ENCODE results near the gene RBFOX1.

RBFOX1 gene

DNA sequence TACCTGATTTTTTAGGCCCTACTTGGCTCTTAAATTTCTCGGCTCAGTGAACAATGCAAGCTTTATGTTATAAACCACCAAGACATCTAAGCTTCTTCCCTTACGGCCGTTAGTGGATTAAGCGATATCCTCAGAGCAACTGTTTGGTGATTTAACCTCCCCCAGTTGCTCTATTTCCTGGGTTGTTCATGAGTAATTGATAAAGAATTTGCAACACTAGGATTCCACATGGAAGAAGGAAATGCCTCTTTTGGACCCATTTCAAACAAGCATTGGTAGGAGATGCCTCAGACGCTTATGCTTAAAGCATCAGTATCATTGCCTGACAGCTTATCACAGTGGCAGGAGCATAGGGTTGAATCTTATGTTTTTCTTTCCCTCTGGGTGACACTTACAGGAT, 65.3 kb downstream of the RBFOX1 start:
- Mint-ChIP-seq H3K9me3 (no peaks in the 10 kb centered on the region), H3K27ac (no peak overlapping the region), H3K4me1 (peaks cover 14% of the 10 kb centered on the region), H3K4me3 (no peak overlapping the region), H3K36me3 (ENCODE audit: low read depth) (no peaks in the 10 kb centered on the region), H3K27me3 (ENCODE audit: low read depth, poor library complexity) (no peaks in the 10 kb centered on the region)
- DNase-seq: no peak
- TF ChIP-seq, protein P1, sequence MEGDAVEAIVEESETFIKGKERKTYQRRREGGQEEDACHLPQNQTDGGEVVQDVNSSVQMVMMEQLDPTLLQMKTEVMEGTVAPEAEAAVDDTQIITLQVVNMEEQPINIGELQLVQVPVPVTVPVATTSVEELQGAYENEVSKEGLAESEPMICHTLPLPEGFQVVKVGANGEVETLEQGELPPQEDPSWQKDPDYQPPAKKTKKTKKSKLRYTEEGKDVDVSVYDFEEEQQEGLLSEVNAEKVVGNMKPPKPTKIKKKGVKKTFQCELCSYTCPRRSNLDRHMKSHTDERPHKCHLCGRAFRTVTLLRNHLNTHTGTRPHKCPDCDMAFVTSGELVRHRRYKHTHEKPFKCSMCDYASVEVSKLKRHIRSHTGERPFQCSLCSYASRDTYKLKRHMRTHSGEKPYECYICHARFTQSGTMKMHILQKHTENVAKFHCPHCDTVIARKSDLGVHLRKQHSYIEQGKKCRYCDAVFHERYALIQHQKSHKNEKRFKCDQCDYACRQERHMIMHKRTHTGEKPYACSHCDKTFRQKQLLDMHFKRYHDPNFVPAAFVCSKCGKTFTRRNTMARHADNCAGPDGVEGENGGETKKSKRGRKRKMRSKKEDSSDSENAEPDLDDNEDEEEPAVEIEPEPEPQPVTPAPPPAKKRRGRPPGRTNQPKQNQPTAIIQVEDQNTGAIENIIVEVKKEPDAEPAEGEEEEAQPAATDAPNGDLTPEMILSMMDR (IDR thresholded peaks at IDR 0.05): no peak

- H3K27me3 Mint-ChIP-seq (ENCODE audit: low read depth, poor library complexity): no peaks in the 10 kb centered on the region
- TF ChIP-seq, protein P1 (IDR thresholded peaks at IDR 0.05): no peak
- no peaks in the 10 kb centered on the region for H3K9me3 Mint-ChIP-seq
- H3K27ac Mint-ChIP-seq: no peak overlapping the region
- no peak overlapping the region for H3K4me3 Mint-ChIP-seq
- H3K36me3 Mint-ChIP-seq (ENCODE audit: low read depth): no peaks in the 10 kb centered on the region
- H3K4me1 Mint-ChIP-seq: peaks cover 14% of the 10 kb centered on the region
- DNase-seq: no peak
These were observed 65.9 kb downstream of the RBFOX1 start for GRCh38 chr16:7398536-7398935.

- Mint-ChIP-seq H3K4me3 (no peak overlapping the region), H3K27me3 (ENCODE audit: low read depth, poor library complexity) (no peaks in the 10 kb centered on the region), H3K4me1 (peaks cover 15% of the 10 kb centered on the region), H3K27ac (no peak overlapping the region), H3K36me3 (ENCODE audit: low read depth) (no peaks in the 10 kb centered on the region), H3K9me3 (no peaks in the 10 kb centered on the region)
- TF ChIP-seq, protein P1 (IDR thresholded peaks at IDR 0.05): no peak
- no peak for DNase-seq
These were observed 66.7 kb downstream of the RBFOX1 start for GRCh38 chr16:7399296-7399695.

DNA sequence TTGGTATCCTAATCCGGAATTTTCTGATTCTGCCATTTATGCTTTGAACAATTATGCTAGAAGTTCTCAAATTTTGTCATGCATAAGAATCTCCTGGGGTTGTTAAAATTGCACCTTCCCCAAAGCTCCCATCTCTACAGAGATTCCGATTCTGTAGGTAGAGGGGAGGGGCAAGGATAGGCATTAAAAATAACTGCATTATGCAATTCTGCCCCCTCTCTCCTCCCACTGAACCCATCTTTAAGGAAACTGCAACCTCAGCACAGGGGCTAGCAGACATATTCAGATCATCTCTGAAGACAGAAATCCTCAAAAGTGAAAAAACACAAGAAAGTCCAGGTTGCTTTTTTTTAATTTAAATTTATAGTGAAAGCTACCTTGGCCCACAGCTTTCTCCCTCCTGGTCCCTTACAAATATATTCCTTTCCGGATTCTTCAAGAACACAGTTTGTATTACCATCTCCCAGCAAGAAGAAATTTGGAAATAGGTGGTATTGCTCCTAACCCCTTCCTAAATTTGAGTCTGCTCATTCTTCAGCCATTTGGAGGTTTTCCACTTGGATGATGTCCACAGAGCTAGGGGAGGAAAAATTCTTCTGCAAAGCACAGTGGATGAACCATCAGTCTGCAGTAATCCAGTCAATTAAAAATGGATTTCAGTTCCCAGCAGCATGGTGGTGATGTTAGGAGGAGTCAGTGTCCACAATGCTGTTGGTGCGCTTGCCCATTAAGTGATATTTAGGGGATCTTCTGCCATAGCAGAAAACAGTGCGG, 67.7 kb downstream of the RBFOX1 start:
- Mint-ChIP-seq H3K9me3 (no peaks in the 10 kb centered on the region), H3K27me3 (ENCODE audit: low read depth, poor library complexity) (no peaks in the 10 kb centered on the region), H3K36me3 (ENCODE audit: low read depth) (no peaks in the 10 kb centered on the region), H3K27ac (no peak overlapping the region), H3K4me3 (no peak overlapping the region), H3K4me1 (peaks cover 21% of the 10 kb centered on the region)
- DNase-seq: no peak
- TF ChIP-seq, protein P1 (IDR thresholded peaks at IDR 0.05): no peak

GRCh38 chr16:7404217-7404616, 71.6 kb downstream of the RBFOX1 start:
- Mint-ChIP-seq H3K27me3 (ENCODE audit: low read depth, poor library complexity) (peaks cover 3% of the 10 kb centered on the region), H3K36me3 (ENCODE audit: low read depth) (peaks cover 5% of the 10 kb centered on the region), H3K27ac (peak overlapping the region; percentile 74), H3K4me1 (peaks cover 24% of the 10 kb centered on the region), H3K4me3 (no peak overlapping the region), H3K9me3 (no peaks in the 10 kb centered on the region)
- TF ChIP-seq, protein P1 (IDR thresholded peaks at IDR 0.05): no peak
- no peak for DNase-seq

DNA sequence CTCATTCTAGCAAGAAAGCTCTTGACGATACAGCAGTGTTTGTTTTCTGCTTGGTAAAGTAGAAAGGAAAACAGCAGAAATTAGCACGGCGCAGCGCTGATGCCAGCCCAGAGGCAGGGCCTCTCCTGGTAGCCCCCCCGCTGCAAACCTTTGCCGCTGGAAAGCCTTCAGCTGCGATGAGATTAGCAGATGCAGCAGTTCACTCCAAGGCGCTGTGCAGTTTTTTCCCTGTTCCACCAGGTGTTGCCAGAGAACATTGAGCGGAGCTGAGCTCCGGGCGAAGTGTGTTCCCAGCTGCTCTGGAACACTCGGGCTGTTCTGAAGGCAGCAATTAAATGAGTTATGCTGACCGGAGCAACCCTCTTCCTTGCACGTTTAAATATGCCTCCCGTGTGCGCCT, 72.5 kb downstream of the RBFOX1 start:
- Mint-ChIP-seq H3K27ac (peak overlapping the region; percentile 20), H3K27me3 (ENCODE audit: low read depth, poor library complexity) (peaks cover 3% of the 10 kb centered on the region), H3K4me1 (peaks cover 25% of the 10 kb centered on the region), H3K4me3 (no peak overlapping the region), H3K36me3 (ENCODE audit: low read depth) (peaks cover 5% of the 10 kb centered on the region), H3K9me3 (no peaks in the 10 kb centered on the region)
- TF ChIP-seq, protein P1 (IDR thresholded peaks at IDR 0.05): peak; percentile 52
- peak; percentile 51 for DNase-seq

All from nephron progenitor cell (in vitro differentiated cells).